Stimulated activated CD4-positive, alpha-beta T cell treated with anti-CD3 and anti-CD28 coated beads, Interleukin-2, amount 100 ng/mL, for 24 hours (primary cell): ENCODE data around the gene TLE1.
"Not testable (repeated sequence)": the region's sequence is repeated elsewhere in the genome, so short reads cannot be mapped to it uniquely, and the experiment has no call there.

ENCODE experiments used
- DNase-seq, 2 donors: peaks; one replicate each; pipeline ENCODE4 v3.0.0-alpha.2; 2020

Gene TLE1

GRCh38 chr9:81689343-81690175, at the start of gene TLE1:
TSS of gene TLE1 (minus strand) at chr9:81689547. CDS start at chr9:81688240, 1,307 bp downstream.
- DNase-seq, result peak; percentile 62 to 77

DNA sequence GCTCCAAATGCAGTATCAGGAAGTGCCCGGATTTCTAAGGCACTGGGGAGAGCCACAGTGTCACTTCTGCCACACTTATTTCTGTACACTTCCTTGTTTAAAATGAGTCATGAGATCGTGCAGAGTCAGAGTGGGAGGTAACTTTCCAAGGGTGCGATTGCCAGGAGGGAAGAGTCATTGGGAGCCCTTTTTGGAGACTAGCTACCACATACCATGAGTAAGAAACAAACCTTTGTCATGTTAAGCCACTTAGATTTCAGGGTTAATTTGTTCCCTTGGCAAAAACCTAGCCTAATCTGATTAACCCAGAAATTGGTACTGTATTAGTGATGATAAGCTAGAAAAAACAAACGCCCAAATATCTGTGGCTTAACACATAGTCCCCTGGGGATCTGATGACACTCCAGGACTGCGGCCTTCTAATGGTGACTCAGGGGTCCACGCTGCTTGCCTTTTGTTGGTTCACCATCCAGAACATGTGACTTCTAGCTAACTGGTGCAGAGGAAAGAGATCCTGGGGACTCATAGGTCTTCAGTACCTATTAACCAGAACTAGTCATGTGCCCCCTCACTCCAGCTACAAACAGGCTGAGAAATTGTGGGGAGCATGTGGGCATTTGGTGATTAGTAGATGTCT, 48.6 kb upstream of the TLE1 start:
- DNase-seq, result no peak

DNA sequence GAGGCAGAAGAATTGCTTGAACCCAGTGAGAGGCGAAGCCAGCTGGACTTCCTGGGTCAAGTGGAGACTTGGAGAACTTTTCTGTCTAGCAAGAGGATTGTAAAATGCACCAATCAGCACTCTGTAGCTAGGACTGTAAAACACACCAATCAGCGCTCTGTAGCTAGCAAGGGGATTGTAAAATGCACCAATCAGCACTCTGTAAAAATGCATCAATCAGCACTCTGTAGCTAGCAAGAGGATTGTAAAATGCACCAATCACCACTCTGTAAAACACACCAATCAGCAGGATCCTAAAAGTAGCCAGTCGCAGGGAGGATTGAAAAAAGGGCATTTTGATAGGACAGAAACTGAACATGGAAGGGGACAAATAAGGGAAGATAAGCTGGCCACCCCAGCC, 41.2 kb upstream of the TLE1 start:
- not testable (repeated sequence) for DNase-seq

DNA sequence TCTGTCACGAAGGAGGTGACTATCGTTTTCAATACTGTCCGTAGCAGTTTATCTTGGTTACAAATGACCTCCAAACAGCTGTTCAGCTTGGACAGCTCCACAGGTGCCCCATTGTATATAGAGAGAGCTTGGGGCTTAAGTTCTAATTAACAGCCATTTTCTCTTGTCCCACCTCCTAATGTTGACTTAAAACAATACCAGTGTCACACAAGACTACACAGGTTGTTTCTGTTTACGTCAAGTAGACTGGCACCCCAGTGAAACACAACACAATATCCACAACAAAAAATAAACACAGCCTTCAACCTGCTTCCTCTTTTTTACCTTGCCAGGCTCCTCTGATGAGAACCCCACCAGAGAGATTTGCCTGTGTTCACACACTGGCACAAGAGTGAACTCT, 39.8 kb upstream of the TLE1 start:
- no peak for DNase-seq

GRCh38 chr9:81724242-81724889, 35.0 kb upstream of the TLE1 start:
- DNase-seq, result no peak

DNA sequence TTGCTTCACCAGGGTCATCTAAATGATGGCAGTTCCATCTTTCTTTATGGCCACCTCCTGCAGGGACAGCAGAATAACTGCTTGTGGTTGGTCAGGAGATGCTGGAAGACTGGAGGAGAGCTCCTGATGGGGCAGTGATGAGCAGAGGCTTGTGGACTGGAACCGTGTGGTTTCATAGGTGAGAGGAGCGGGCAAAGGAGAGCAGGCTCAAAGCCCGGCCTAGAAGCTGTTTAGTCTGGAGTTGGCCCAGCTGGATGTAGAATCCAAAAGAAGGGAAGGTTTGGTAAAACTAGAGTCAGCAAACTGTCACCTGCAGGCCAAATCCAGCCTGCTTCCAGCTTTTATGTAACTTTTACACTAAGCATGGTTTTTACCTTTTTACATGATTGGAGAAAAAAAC, 32.9 kb upstream of the TLE1 start:
- DNase-seq, result no peak

GRCh38 chr9:81720450-81721086, 31.2 kb upstream of the TLE1 start:
- no peak for DNase-seq

DNA sequence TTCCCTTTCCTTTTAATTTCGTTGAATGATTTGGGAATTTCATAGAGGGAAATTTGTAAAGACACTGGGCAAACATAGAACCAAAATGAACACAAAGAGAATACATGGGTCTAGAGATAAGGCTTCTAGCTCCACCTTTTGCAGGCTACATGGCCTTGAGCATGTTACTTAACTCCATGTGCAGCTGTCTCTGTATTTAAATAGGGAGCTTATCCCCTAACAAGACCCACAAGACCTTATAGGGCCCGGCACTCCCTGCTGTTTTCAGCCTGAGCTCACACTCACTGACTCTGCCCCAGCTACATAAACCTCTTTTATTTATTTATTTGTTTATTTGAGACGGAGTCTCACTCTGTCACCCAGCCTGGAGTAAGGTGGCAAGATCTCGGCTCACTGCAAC, 30.6 kb upstream of the TLE1 start:
- DNase-seq, result no peak

- no peak for DNase-seq
Measured at GRCh38 chr9:81718244-81718643, 28.9 kb upstream of the TLE1 start.

GRCh38 chr9:81717747-81718077, 28.4 kb upstream of the TLE1 start:
- DNase-seq, result no peak

GRCh38 chr9:81717061-81717746, 27.9 kb upstream of the TLE1 start:
- no peak for DNase-seq

DNA sequence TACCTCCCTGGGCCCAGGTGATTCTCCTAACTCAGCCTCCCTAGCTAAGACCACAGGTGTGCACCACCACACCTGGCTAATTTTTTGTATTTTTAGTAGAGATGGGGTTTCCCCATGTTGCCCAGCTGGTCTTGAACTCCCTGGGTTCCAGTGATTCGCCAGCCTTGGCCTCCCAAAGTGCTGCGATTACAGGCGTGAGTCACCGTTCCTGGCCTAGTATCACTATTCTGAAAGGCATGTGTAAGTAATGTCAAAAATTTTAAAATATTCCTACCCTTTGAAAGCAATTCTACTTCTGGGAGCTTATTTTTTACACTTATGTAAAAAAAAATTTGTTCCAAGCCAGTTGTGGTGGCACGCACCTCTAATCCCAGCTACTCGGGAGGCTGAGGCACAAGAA, 27.1 kb upstream of the TLE1 start:
- DNase-seq, result no peak

GRCh38 chr9:81705578-81705977, 16.2 kb upstream of the TLE1 start:
- no peak for DNase-seq

DNA sequence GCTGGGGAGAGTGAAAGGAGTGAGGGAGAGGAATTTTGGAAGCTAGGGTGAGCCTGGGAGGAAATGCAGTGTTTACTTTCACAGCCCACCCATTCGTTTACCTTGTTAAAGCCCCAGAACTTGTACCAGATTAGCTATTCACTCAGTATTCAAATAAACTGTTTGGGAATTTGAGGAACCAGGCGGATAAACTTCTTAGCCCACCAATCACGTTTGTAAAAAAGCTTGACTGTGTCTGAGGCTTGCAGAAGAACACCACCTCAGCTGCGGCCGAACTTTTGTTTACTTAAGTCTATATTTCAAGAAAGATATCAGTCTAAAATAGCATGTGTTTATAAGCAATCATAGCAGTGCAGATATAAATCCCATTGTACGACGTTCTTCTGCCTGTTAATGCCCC, 5.2 kb upstream of the TLE1 start:
- no peak for DNase-seq

GRCh38 chr9:81693671-81694378, 4.5 kb upstream of the TLE1 start:
- no peak for DNase-seq

DNA sequence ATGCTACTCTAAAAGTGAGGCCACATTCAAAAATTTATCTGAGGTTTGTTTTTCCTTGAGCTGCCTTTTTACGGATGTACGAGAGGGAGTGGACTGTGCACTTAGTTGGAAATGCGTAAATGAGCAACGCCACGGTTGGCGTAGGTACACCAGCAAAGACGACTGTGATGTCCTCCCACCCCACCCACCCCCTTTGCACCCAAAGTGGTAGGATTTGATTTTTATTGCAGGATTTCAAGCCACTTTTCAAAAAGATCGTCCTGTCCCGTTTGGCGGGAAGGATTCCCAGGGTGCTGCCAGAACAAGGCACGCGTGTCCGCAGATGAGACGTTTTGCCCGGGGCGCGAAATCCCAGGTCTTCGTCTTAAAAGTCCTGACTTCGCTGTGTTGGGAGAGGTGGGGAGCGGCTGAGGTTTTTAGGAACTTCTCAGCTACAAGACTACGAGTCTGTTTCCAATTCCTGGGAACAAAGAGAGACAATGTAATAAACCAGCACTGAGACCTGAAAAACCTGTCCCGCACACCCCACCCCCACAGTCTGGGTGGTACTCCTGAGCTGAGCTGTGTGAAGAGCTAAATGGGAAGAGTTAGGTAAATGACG, 1.0 kb upstream of the TLE1 start:
- no peak for DNase-seq

GRCh38 chr9:81689093-81689342, 329 bp downstream of the TLE1 start:
- DNase-seq, result not testable (repeated sequence)

GRCh38 chr9:81688262-81689092, 870 bp downstream of the TLE1 start:
- peak; percentile 19 to 48 for DNase-seq

DNA sequence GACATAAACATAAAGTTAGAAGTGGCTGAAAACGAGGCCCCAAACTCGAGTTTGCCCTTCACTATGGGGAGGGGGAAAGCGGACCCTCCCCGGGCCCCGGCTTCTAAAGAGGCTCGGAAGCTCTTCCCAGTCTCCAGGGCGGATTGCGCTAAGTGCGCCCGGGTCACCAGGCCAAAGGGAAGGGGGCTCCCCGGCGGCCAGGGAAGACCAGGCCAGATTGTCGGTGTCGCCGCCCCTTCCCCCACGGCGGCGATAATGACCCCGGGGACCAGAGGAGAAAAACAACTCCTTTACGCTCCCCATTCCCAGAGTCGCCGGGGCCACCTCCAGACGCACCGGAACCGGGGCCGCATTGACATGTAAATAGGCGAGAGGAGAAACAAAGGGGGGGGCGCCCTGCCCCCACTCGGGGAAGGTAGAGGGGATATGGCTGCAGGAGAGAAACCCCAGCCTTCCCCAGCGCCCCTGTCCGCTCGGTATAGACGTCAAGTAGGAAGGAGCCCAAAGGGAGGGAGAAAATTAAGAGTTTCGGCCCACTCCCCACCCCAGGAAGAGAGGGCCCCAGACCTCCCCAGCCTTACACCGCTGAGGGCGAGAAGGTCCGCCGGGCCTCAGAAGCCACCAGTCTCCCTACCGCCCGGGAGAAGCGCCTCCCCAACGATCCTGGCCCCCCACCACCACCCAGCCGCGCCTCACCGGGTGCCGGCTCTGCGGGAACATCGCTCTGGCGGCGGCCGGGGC, 1.7 kb downstream of the TLE1 start:
- DNase-seq, result peak in 1 of 2 donors; percentile 2
